ENCODE results near the gene IL23A. TPM values are rescaled to one million over a fixed set of nuclear protein-coding genes. Genes with fewer than 3 reads are reported as not detected.

The IL23A gene
- total RNA-seq, 6 donors from 2014 or later = 0.81 to 1.1 TPM; not detected in 4

- no peaks in the 10 kb centered on the region for H3K9me3 ChIP-seq
- H3K27me3 ChIP-seq = no peaks in the 10 kb centered on the region
- DNase-seq = no peak
- peaks cover 8 to 22% (median 10%) of the 10 kb centered on the region in 4 donors for H3K4me1 ChIP-seq
- no peak overlapping the region for H3K4me3 ChIP-seq
- no peak for ATAC-seq (ENCODE audit: low FRiP score in 2 of 2)
- TF ChIP-seq POLR2AphosphoS5 (IDR thresholded peaks at IDR 0.05) = no peak
- no peak for TF ChIP-seq EP300 (IDR thresholded peaks at IDR 0.05)
- TF ChIP-seq POLR2A (IDR thresholded peaks at IDR 0.05) = no peak
- TF ChIP-seq CTCF (IDR thresholded peaks at IDR 0.05) = no peak
- no peak overlapping the region for H3K27ac ChIP-seq
- peaks cover 0 to 25% (median 11%) of the 10 kb centered on the region in 4 donors for H3K36me3 ChIP-seq
- WGBS, 2 donors = 93 to 94% methylated on average over 3 of the region's 3 CpGs
Measured at GRCh38 chr12:56304276-56304675, 34.4 kb upstream of the IL23A start.

DNA sequence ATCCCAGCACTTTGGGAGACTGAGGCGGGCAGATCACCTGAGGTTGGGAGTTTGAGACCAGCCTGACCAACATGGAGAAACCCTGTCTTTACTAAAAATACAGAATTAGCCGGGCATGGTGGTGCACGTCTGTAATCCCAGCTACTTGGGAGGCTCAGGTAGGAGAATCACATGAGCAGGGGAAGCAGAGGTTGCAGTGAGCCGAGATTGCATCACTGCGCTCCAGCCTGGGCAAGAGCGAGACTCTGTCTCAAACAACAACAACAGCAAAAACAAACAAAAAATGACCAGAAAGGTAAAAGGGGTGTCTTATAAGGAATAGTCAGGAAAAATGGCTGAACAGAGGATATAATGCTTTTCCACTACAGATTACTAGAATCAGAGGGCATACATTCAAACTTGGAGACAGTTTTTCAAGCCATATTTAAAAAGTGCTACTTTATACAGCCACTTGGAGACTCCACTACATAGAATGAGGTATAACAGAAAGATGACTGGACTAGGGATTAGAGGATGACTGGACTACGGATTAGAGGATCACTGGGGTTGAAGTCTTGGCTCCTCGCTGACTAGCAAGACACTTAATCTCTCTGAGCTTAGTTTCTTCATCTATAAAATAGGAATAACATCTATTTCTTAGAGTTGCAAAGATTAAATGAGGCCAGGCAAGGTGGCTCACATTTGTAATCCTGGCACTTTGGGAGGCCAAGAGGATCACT, 33.7 kb upstream of the IL23A start:
- no peak for ATAC-seq (ENCODE audit: low FRiP score in 2 of 2)
- TF ChIP-seq EP300 (IDR thresholded peaks at IDR 0.05) = no peak
- no peak for TF ChIP-seq POLR2A (IDR thresholded peaks at IDR 0.05)
- no peak for TF ChIP-seq CTCF (IDR thresholded peaks at IDR 0.05)
- no peak for TF ChIP-seq POLR2AphosphoS5 (IDR thresholded peaks at IDR 0.05)

GRCh38 chr12:56307221-56307965, 31.3 kb upstream of the IL23A start:
- Histone ChIP-seq H3K27ac (no peak overlapping the region), H3K36me3 (peaks cover 0 to 49% (median 21%) of the 10 kb centered on the region in 4 donors), H3K4me1 (no peaks in the 10 kb centered on the region), H3K27me3 (no peaks in the 10 kb centered on the region), H3K9me3 (no peaks in the 10 kb centered on the region), H3K4me3 (no peak overlapping the region)
- TF ChIP-seq CTCF (IDR thresholded peaks at IDR 0.05) (no peak), EP300 (IDR thresholded peaks at IDR 0.05) (no peak), POLR2AphosphoS5 (IDR thresholded peaks at IDR 0.05) (no peak), POLR2A (IDR thresholded peaks at IDR 0.05) (no peak)
- DNase-seq (no peak), ATAC-seq (ENCODE audit: low FRiP score in 2 of 2) (no peak)
- 97% methylated on average over 7 of the region's 7 CpGs for WGBS, 2 donors

More for the DNA sequence above, 33.7 kb upstream of the IL23A start:
- Histone ChIP-seq H3K4me1 (peaks cover 7 to 19% (median 9%) of the 10 kb centered on the region in 4 donors), H3K9me3 (no peaks in the 10 kb centered on the region), H3K27me3 (no peaks in the 10 kb centered on the region), H3K36me3 (peaks cover 0 to 32% (median 16%) of the 10 kb centered on the region in 4 donors), H3K4me3 (no peak overlapping the region), H3K27ac (no peak overlapping the region)
- no peak for DNase-seq
- WGBS, 2 donors = 91 to 97% methylated on average over 8 of the region's 8 CpGs

DNA sequence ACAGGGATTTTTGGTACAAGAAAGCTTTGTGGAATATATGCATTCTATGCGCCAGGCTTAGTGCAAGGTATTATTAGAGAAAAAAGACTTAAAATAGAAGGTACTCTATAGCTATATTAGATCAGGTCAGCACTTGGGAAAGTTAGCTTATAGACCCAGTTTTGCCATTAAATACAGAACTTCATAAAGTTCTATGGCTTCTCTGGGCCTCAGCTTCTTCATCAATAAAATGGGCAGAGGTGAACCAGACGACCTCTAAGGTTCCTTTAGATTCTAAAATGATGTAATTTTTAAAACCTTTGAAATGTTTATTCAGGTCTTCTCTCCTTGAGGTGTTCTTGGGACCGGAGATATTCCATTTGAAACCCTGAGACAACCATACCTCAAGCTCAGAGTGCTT, 30.0 kb upstream of the IL23A start:
- ATAC-seq (ENCODE audit: low FRiP score in 2 of 2) (no peak), DNase-seq (no peak)
- TF ChIP-seq CTCF (IDR thresholded peaks at IDR 0.05) = no peak
- no peak for TF ChIP-seq POLR2A (IDR thresholded peaks at IDR 0.05)
- no peak for TF ChIP-seq POLR2AphosphoS5 (IDR thresholded peaks at IDR 0.05)
- no peak for TF ChIP-seq EP300 (IDR thresholded peaks at IDR 0.05)
- Histone ChIP-seq H3K36me3 (peaks cover 0 to 61% (median 26%) of the 10 kb centered on the region in 4 donors), H3K9me3 (no peaks in the 10 kb centered on the region), H3K27me3 (no peaks in the 10 kb centered on the region), H3K4me3 (no peak overlapping the region), H3K27ac (no peak overlapping the region), H3K4me1 (no peaks in the 10 kb centered on the region)
- 87 to 92% methylated on average over 3 of the region's 3 CpGs for WGBS, 2 donors
